Lower leg skin (tissue), 3 donors: ENCODE data around the gene UGT1A1.

Source experiments
- CTCF ChIP-seq, 3 donors: fragments of 450-650 bp; IDR thresholded peaks; one replicate each; pipeline ENCODE4 v1.5.1; 2016; ENCODE audit warnings: antibody characterized with exemption in 3 of 3, mild to moderate bottlenecking in 3 of 3, moderate library complexity in 2 of 3
- POLR2A ChIP-seq, 2 donors: fragments of 450-650 bp; IDR thresholded peaks; one replicate each; pipeline ENCODE4 v1.6.1; 2016 to 2017; ENCODE audit warnings: antibody characterized with exemption in 2 of 2, mild to moderate bottlenecking in 1 of 2, moderate library complexity in 1 of 2

- TF ChIP-seq CTCF (IDR thresholded peaks at IDR 0.05): no peak
- no peak for TF ChIP-seq POLR2A (IDR thresholded peaks at IDR 0.05)
Observed at GRCh38 chr2:233814056-233814835, 54.2 kb downstream of the UGT1A1 start.
